DMS114 treated with DMSO at 0.1 percent for 48 hours (cell line): ENCODE results near the gene FAM184A.
"Not testable (repeated sequence)": the region's sequence is repeated elsewhere in the genome, so short reads cannot be mapped to it uniquely, and the experiment has no call there.

Experiments used
- DNase-seq: peaks from one replicate; lab custom pipeline; 2025; ENCODE audit not compliant: unreplicated experiment; lab: John Stamatoyannopoulos, UW

Gene FAM184A

GRCh38 chr6:119102901-119103300 lies 24.4 kb upstream of the FAM184A start:
- no peak for DNase-seq

DNA sequence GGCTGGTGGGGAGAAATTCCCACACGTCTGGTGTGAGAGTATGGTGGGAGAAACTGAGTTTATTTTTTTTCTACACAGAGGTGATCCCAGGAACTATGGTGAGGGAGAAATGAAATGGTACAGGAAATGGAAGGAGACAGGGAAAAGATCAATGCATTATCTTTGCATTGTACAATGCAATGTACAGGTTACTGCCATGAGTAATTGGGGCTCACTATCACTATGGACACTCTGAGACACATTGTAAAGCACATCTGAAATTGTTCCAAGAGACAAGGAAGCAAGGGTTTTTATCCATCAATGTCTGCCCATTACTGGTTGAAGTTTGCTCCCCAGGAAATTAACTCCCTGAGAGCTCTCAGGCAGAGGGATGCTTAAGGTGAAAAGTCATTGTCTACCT lies 21.7 kb upstream of the FAM184A start:
- no peak for DNase-seq

GRCh38 chr6:119097815-119098361 lies 19.4 kb upstream of the FAM184A start:
- DNase-seq: not testable (repeated sequence)

- no peak for DNase-seq
Measured at GRCh38 chr6:119096721-119097565, 18.5 kb upstream of the FAM184A start.

GRCh38 chr6:119090256-119090655 lies 11.8 kb upstream of the FAM184A start:
- DNase-seq: no peak

DNA sequence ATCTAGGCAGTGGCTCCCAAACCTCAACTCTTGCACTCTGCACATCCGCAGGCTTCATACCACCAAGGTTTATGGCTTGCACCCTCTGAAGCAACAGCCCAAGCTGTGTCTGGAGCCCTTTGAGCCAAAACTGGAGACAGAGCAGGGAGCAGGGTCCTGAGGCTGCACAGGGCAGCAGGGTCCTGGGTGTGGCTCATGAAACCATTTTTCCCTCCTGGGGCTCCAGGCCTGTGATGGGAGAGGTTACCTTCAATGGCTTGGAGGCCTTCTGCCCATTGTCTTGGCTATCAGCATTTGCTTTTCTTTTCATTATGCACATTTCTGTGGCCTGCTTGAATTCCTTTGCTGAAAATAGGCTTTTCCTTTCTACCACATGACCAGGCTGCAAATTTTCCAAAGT lies 6.3 kb upstream of the FAM184A start:
- DNase-seq: no peak

GRCh38 chr6:119083007-119083406 lies 4.5 kb upstream of the FAM184A start:
- DNase-seq: no peak

DNA sequence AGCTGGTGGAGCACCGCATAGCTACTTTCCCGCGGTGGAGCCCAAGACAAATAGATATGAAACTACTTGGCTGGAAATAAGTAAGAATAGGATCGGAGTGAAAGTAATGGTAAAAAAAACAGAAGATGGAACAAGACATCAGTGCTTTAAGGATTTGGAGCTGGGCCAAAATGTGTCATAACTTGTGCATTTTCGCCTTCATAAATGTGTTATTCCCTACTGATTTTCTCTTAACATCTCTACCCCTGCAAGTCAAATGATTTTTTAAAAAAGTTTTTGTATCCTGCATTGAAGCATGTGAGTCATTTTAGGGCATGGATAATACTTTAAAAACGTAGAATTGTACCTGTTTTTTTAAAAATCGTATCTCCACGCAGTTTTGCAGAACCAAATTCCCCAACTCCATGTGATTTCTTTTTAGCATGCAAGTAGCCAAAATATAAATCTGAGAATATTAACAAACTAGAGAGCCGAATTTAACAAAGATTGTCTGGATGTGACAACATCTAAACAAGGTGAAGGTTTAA lies 882 bp upstream of the FAM184A start:
- peak; percentile 34 for DNase-seq

GRCh38 chr6:119077643-119078375 lies 655 bp downstream of the FAM184A start:
- no peak for DNase-seq

- no peak for DNase-seq
Measured at GRCh38 chr6:119077391-119077642, 1.1 kb downstream of the FAM184A start.

GRCh38 chr6:119076576-119077390 lies 1.7 kb downstream of the FAM184A start:
- DNase-seq: no peak

- no peak for DNase-seq
Measured at GRCh38 chr6:119076173-119076572, 2.3 kb downstream of the FAM184A start.

DNA sequence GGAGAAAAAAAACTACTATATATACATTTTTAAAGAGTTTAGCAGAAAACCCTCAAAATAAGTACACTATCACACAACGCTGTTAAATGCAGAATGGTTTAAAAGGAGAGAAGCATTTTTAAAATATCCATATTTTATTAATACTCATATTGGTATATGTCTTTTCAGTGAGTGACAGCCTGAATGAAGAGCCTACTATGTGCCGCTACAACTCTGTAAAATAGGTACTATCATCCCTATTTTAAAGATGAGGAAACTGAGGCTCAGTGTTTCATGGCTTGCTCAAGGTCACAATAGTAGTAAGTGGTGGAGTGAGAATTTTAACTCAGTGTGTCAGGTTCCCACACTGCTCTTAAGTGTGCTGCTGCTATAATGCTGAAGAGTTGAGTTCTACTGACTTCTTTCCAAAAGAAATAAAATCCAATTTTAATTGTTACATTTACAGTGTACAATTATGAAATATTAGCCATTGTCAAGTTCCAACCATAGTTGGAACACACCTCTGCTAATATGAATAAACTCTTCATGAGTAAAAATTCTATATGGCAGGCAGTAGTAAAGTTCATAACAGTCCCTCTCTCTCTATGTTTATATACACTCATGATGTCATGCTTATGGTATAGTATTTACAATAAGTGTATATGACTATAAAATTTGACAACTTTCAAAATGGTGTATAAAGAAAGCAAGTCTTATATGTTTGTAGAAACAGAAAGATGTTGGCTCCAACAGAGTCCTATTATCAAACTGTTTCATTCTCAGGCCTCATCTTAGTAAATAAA lies 3.1 kb downstream of the FAM184A start:
- no peak for DNase-seq

DNA sequence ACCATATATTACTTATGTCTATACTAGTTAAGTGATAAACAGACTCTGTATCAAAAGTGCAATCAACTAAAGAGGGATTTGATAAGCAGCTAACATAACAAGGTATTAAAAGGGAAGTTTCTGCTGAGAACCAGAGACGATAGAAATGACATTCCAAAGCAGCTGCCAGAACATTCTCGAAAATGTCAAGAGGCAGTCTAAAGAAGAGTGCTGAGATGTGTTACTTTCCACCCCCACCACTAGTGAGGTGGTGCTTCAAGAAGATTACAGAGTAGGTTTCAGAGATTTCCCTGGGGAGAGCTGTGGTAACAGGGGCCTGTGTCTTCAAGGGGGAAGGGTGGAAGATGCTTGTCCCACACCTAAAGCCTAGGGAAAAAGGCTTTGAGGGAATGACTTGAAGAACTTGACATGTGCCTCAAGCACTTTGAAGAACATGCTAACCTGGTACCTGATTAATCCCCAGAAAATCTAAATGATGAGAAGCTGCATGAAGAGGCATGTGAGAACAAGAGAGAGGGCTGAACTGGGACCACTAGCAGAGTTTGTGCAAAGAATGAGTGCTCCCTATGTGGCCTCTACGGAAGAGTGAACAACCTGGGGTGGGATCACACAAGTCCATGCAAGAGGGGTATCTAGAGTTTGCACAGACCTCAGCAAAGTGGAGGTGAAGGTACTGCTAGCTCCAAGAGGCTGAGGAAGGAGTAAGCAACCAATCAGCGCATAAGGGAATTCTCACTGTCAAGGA lies 5.0 kb downstream of the FAM184A start:
- no peak for DNase-seq

DNA sequence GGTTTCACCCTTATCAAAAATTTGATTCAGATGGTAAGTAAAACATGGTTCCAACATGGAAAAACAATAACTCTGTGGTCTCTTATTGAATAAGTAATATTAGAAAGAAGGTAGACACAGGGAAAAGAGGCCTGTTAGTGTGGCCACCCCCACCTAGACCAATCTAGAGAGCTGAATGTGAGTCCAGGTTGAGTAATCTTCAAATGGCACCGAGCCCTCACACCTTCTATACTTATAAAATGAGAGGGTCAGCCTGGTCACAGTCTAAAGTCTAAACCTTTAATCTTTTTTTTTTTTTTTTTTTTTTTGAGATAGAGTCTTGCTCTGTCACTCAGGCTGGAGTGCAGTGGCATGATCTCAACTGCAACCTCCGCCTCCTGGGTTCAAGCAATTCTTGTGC lies 6.9 kb downstream of the FAM184A start:
- DNase-seq: no peak

DNA sequence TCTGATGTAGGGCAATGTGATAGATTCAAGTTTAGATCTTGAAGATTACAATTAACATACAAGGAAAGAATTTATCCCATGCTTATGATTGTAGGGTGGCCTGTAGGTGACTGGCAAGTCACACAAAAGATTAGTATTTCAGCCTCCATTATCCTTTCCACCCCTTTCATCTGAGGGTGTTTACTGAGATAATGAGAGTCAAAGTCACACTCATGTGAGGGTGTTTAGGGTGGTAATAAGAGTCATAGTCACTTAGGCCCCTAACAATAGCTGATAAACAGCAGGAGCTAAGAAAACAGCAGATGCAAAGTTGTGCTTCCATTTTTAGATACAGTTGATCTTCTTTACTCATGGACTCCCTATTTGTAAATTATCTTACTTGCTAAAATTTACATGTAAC lies 11.4 kb downstream of the FAM184A start:
- DNase-seq: no peak

GRCh38 chr6:119066517-119066916 lies 11.9 kb downstream of the FAM184A start:
- DNase-seq: no peak

GRCh38 chr6:119065955-119066354 lies 12.5 kb downstream of the FAM184A start:
- DNase-seq: no peak

GRCh38 chr6:119065382-119065781 lies 13.1 kb downstream of the FAM184A start:
- DNase-seq: no peak

DNA sequence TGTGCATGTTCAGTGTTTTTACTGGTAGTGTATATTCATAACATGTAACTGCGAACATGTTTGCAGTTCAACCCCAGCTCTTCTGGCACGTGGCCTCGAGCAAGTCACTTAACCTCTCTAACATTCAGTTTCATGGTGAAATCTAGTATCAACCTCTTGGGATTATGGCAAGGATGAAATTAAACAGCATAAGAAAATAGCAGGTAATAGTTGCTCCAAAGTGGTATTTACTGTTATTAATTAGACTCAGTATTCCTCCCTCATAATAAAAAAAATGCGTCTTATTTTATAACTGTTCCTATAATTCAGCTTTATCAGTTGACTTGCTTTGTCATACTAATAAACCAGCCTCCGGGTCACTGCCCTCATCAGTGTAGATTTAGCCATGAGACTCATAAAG lies 15.0 kb downstream of the FAM184A start:
- no peak for DNase-seq
